A549 treated with RU486 at 1 μM for 4 hours (cell line): ENCODE data around the gene HIP1. TPM values are rescaled to one million over a fixed set of nuclear protein-coding genes. Genes with fewer than 3 reads are reported as not detected.

Experiments
- total RNA-seq: library from RNA; stranded (reverse); fragments of 200-300 nt; extraction: Qiagen RNA extraction; gene quantifications from 5 replicates; pipeline ENCODE4 v1.2.3, GENCODE V29; 2022; ENCODE audit warnings: low read depth

Gene HIP1
- total RNA-seq, result 14.3 to 18.9 TPM (median 18.1 TPM) in 5 replicates

GRCh38 chr7:75738604-75738974, at the start of gene HIP1:
Gene HIP1 (minus strand): TSS chr7:75738941. CDS start chr7:75738920, 21 bp downstream.

DNA sequence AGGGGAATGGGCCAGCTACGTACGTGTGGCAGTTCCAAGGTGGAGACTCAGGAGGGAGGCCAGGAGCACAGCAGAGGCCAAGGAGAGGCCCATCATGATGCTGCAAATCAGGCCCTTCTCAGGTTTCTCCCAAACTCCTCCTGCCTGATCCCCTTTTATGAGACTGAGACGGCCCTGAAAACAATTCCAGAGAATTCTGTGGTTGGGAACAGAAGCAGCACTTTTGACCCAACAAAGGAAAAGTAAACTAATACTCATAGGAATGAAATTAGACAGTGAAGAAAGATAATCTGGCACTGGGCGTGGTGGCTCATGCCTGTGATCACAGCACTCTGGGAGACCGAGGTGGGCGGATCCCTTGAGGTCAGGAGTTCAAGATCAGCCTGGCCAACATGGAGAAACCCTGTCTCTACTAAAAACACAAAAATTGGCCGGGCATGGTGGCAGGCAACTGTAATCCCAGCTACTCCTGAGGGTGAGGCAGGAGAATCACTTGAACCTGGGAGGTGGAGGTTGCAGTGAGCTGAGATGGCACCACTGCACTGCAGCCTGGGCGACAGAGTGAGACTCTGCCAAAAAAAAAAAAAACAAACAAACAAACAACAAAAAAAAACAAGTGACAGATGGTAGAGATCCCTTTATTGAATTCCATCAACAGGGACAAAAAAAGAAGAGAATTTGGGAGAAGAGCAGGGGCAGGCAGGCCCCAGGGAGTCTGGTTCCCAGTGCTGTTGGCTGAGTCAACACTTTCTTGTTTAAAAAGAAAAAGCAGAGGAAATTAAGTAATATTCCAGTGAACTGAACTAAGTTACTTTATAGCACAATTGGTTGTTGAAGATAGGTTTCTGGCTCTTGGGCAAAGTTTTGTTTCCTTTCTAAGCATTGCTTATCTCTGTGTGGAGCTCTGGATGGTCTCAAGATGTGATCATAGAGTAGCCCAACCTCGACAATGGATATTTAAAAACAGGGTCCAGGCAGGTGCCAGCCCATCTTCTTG, 33.6 kb upstream of the HIP1 start, which contains the start of gene CCL26:
TSS of gene CCL26 (minus strand) at position 131 of the 997 bp plus-strand sequence. CDS start at position 96, 35 bp downstream.

DNA sequence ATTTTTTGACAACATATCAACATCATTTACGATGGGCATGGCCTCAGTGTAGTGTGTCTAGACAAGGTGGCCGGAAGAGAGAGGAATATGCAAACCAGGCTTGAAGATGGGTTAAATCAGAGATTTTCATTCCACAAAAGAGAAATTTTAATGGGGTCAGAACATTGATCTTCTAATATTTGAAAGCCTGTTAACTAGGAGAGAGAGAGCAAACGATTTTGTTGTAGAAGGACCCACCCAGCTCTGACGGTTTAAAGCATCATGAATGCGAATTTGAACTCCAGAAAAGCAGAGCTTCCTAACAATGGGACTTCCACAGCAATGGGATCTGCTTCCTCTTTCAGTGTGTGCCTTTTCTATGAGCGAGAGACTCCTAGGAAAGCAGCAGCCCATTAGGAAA, 246.7 kb downstream of the HIP1 start, which contains the start of gene SPDYE5:
TSS of gene SPDYE5 (plus strand) at position 301 of the 400 bp plus-strand sequence. CDS start 1,728 bp downstream, outside the sequence.

GRCh38 chr7:75485979-75486643, 252.6 kb downstream of the HIP1 start, which contains the start of gene POM121C:
Gene POM121C (minus strand): TSS chr7:75486299. CDS start chr7:75441496, 44,803 bp downstream.

Other genes starting within 250 kb of the HIP1 start
- not detected in 5 replicates for gene SPDYE5, start 246.6 kb downstream of the HIP1 start, total RNA-seq
- 8.2 to 14.4 TPM (median 9.9 TPM) in 5 replicates for gene CCL26, start 33.3 kb upstream of the HIP1 start, total RNA-seq
- gene CCL24, start 74.9 kb upstream of the HIP1 start, total RNA-seq, result 0.53 TPM in 1 of 5 replicates, not detected in the others
- 72.5 to 100.0 TPM (median 90.5 TPM) in 5 replicates for gene RHBDD2, start 140.1 kb upstream of the HIP1 start, total RNA-seq
- 131 to 193 TPM (median 173 TPM) in 5 replicates for gene POR, start 176.2 kb upstream of the HIP1 start, total RNA-seq